Measurements from ENCODE around the gene RBFOX2.
"Not testable (repeated sequence)": the region's sequence is repeated elsewhere in the genome, so short reads cannot be mapped to it uniquely, and the experiment has no call there.

RBFOX2 gene

GRCh38 chr22:35727436-35727835 is 301.2 kb downstream of the RBFOX2 start:
- H3K36me3 Mint-ChIP-seq = no peaks in the 10 kb centered on the region
- H3K27me3 Mint-ChIP-seq = peaks cover 2% of the 10 kb centered on the region
- H3K4me3 Mint-ChIP-seq = no peak overlapping the region
- H3K9me3 Mint-ChIP-seq = no peaks in the 10 kb centered on the region
- no peak overlapping the region for H3K27ac Mint-ChIP-seq
- H3K4me1 Mint-ChIP-seq = no peaks in the 10 kb centered on the region

GRCh38 chr22:35726933-35727332 is 301.7 kb downstream of the RBFOX2 start:
- H3K27me3 Mint-ChIP-seq = peaks cover 2% of the 10 kb centered on the region
- no peak overlapping the region for H3K4me3 Mint-ChIP-seq
- no peaks in the 10 kb centered on the region for H3K36me3 Mint-ChIP-seq
- no peaks in the 10 kb centered on the region for H3K9me3 Mint-ChIP-seq
- H3K4me1 Mint-ChIP-seq = no peaks in the 10 kb centered on the region
- H3K27ac Mint-ChIP-seq = no peak overlapping the region

GRCh38 chr22:35726398-35726797 is 302.2 kb downstream of the RBFOX2 start:
- no peaks in the 10 kb centered on the region for H3K4me1 Mint-ChIP-seq
- no peak overlapping the region for H3K4me3 Mint-ChIP-seq
- peaks cover 2% of the 10 kb centered on the region for H3K27me3 Mint-ChIP-seq
- H3K27ac Mint-ChIP-seq = no peak overlapping the region
- H3K9me3 Mint-ChIP-seq = no peaks in the 10 kb centered on the region
- no peaks in the 10 kb centered on the region for H3K36me3 Mint-ChIP-seq

GRCh38 chr22:35725521-35725920 is 303.1 kb downstream of the RBFOX2 start:
- Mint-ChIP-seq H3K9me3 (no peaks in the 10 kb centered on the region), H3K27ac (no peak overlapping the region), H3K27me3 (no peaks in the 10 kb centered on the region), H3K4me3 (no peak overlapping the region), H3K4me1 (no peaks in the 10 kb centered on the region), H3K36me3 (no peaks in the 10 kb centered on the region)

- no peaks in the 10 kb centered on the region for H3K4me1 Mint-ChIP-seq
- no peaks in the 10 kb centered on the region for H3K27me3 Mint-ChIP-seq
- no peaks in the 10 kb centered on the region for H3K9me3 Mint-ChIP-seq
- no peak overlapping the region for H3K4me3 Mint-ChIP-seq
- no peak overlapping the region for H3K27ac Mint-ChIP-seq
- H3K36me3 Mint-ChIP-seq = no peaks in the 10 kb centered on the region
Observed at GRCh38 chr22:35721960-35722359, 306.7 kb downstream of the RBFOX2 start.

GRCh38 chr22:35719212-35719875 is 309.3 kb downstream of the RBFOX2 start:
- peaks cover 1% of the 10 kb centered on the region for H3K27me3 Mint-ChIP-seq
- H3K4me3 Mint-ChIP-seq = no peak overlapping the region
- no peak overlapping the region for H3K27ac Mint-ChIP-seq
- H3K9me3 Mint-ChIP-seq = no peaks in the 10 kb centered on the region
- H3K4me1 Mint-ChIP-seq = no peaks in the 10 kb centered on the region
- no peaks in the 10 kb centered on the region for H3K36me3 Mint-ChIP-seq

- Mint-ChIP-seq H3K27ac (no peak within 1 kb of the TSS), H3K4me3 (no peak within 1 kb of the TSS), H3K9me3 (peaks cover 9% of the 10 kb centered on the region), H3K36me3 (peaks cover 3% of the 10 kb centered on the region), H3K27me3 (peaks cover 4% of the 10 kb centered on the region), H3K4me1 (no peaks in the 10 kb centered on the region)
Observed at GRCh38 chr22:35717572-35717971, 311.1 kb downstream of the RBFOX2 start, which contains the start of gene APOL5. Gene APOL5, plus strand, starts transcription at chr22:35717872. Its CDS starts 0 bp downstream, at chr22:35717872.

- peaks cover 4% of the 10 kb centered on the region for H3K27me3 Mint-ChIP-seq
- no peaks in the 10 kb centered on the region for H3K4me1 Mint-ChIP-seq
- H3K4me3 Mint-ChIP-seq = no peak overlapping the region
- H3K9me3 Mint-ChIP-seq = peaks cover 9% of the 10 kb centered on the region
- H3K36me3 Mint-ChIP-seq = peaks cover 3% of the 10 kb centered on the region
- no peak overlapping the region for H3K27ac Mint-ChIP-seq
Observed at GRCh38 chr22:35712672-35713071, 316.0 kb downstream of the RBFOX2 start.

- Mint-ChIP-seq H3K4me1 (no peaks in the 10 kb centered on the region), H3K36me3 (peaks cover 3% of the 10 kb centered on the region), H3K27me3 (peaks cover 4% of the 10 kb centered on the region), H3K9me3 (peaks cover 9% of the 10 kb centered on the region), H3K4me3 (no peak overlapping the region), H3K27ac (no peak overlapping the region)
Observed at GRCh38 chr22:35711336-35711735, 317.3 kb downstream of the RBFOX2 start.

- no peak overlapping the region for H3K4me3 Mint-ChIP-seq
- H3K36me3 Mint-ChIP-seq = peaks cover 3% of the 10 kb centered on the region
- no peak overlapping the region for H3K27ac Mint-ChIP-seq
- H3K4me1 Mint-ChIP-seq = no peaks in the 10 kb centered on the region
- H3K27me3 Mint-ChIP-seq = peaks cover 3% of the 10 kb centered on the region
- peaks cover 9% of the 10 kb centered on the region for H3K9me3 Mint-ChIP-seq
Observed at GRCh38 chr22:35708917-35709316, 319.7 kb downstream of the RBFOX2 start.

- Mint-ChIP-seq H3K4me1 (no peaks in the 10 kb centered on the region), H3K9me3 (peaks cover 9% of the 10 kb centered on the region), H3K27ac (no peak overlapping the region), H3K27me3 (peaks cover 2% of the 10 kb centered on the region), H3K4me3 (no peak overlapping the region), H3K36me3 (peaks cover 3% of the 10 kb centered on the region)
Observed at GRCh38 chr22:35708453-35708852, 320.2 kb downstream of the RBFOX2 start.

- H3K36me3 Mint-ChIP-seq = no peaks in the 10 kb centered on the region
- H3K4me3 Mint-ChIP-seq = no peak overlapping the region
- H3K27me3 Mint-ChIP-seq = no peaks in the 10 kb centered on the region
- H3K9me3 Mint-ChIP-seq = no peaks in the 10 kb centered on the region
- no peaks in the 10 kb centered on the region for H3K4me1 Mint-ChIP-seq
- no peak overlapping the region for H3K27ac Mint-ChIP-seq
Observed at GRCh38 chr22:35705141-35705540, 323.5 kb downstream of the RBFOX2 start.

- H3K27me3 Mint-ChIP-seq = no peaks in the 10 kb centered on the region
- no peaks in the 10 kb centered on the region for H3K4me1 Mint-ChIP-seq
- no peak overlapping the region for H3K4me3 Mint-ChIP-seq
- H3K27ac Mint-ChIP-seq = no peak overlapping the region
- H3K36me3 Mint-ChIP-seq = no peaks in the 10 kb centered on the region
- H3K9me3 Mint-ChIP-seq = no peaks in the 10 kb centered on the region
Observed at GRCh38 chr22:35703861-35704584, 324.6 kb downstream of the RBFOX2 start.

- H3K27ac Mint-ChIP-seq, H3K36me3 Mint-ChIP-seq, H3K27me3 Mint-ChIP-seq: not testable (repeated sequence)
Observed at GRCh38 chr22:35699852-35700251, 328.8 kb downstream of the RBFOX2 start.

GRCh38 chr22:35697142-35697541 is 331.5 kb downstream of the RBFOX2 start:
- Mint-ChIP-seq H3K27ac (no peak overlapping the region), H3K27me3 (no peaks in the 10 kb centered on the region), H3K9me3 (no peaks in the 10 kb centered on the region), H3K36me3 (no peaks in the 10 kb centered on the region), H3K4me3 (no peak overlapping the region), H3K4me1 (no peaks in the 10 kb centered on the region)

More at GRCh38 chr22:35699852-35700251, 328.8 kb downstream of the RBFOX2 start:
- not testable (repeated sequence) for H3K4me3 Mint-ChIP-seq, H3K4me1 Mint-ChIP-seq, H3K9me3 Mint-ChIP-seq

GRCh38 chr22:35695202-35695601 is 333.4 kb downstream of the RBFOX2 start:
- no peaks in the 10 kb centered on the region for H3K27me3 Mint-ChIP-seq
- no peak overlapping the region for H3K27ac Mint-ChIP-seq
- peaks cover 2% of the 10 kb centered on the region for H3K4me1 Mint-ChIP-seq
- H3K4me3 Mint-ChIP-seq = no peak overlapping the region
- no peaks in the 10 kb centered on the region for H3K9me3 Mint-ChIP-seq
- no peaks in the 10 kb centered on the region for H3K36me3 Mint-ChIP-seq
